Activated CD4-positive, CD25-positive, alpha-beta regulatory T cell treated with anti-CD3 and anti-CD28 coated beads, Interleukin-2, amount 50 U/mL, for 72 hours (primary cell): Measurements from ENCODE around the gene BTBD6.
A peak's percentile ranks its signal among the peaks of the same experiment; 100 is the strongest.
"Not testable (repeated sequence)": the region's sequence is repeated elsewhere in the genome, so short reads cannot be mapped to it uniquely, and the experiment has no call there.

Source experiments
- DNase-seq: peaks from one replicate; pipeline ENCODE4 v3.0.0; 2021

The BTBD6 gene

DNA sequence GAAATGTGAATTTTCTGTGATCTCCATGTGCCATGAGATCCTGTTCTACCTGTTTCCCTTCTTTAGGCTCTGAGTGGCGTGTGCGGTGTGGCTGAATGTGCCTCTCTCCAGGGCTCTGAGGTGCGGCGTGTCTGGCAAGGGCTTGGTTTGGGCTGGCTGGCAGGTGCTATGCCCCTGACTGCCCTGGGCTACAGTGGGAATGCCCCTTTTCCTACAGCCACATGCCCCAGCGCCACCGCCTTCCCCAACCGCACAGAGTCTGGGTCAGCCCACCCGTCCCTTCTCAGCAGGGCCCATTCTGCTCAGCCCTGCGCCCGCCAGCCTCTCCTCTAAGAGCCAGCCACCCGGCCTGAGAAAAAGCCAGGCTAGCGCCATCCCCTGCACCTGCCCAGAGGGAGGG, 24.7 kb downstream of the BTBD6 start:
- no peak for DNase-seq

- no peak for DNase-seq
Observed at GRCh38 chr14:105274637-105275036, 26.3 kb downstream of the BTBD6 start.

- no peak for DNase-seq
Observed at GRCh38 chr14:105275267-105275946, 27.1 kb downstream of the BTBD6 start.

DNA sequence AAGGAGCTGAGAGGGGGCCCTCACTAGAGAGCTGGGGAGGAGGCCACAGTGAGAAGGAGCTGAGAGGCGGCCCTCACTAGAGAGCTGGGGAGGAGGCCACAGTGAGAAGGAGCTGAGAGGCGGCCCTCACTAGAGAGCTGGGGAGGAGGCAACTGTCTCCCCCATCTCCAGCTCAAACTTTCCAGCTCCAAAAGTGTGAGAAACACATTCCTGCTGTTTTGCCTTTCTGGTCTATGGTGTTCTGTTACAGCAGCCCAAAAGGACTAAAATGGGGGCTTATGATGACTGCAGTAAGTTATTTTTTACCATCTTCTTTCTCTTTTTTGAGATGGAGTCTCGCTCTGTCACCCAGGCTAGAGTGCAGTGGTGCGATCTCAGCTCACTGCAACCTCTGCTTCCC, 29.1 kb downstream of the BTBD6 start:
- DNase-seq = not testable (repeated sequence)

- no peak for DNase-seq
Observed at GRCh38 chr14:105279642-105280361, 31.5 kb downstream of the BTBD6 start.

GRCh38 chr14:105280525-105280924, 32.2 kb downstream of the BTBD6 start:
- no peak for DNase-seq

GRCh38 chr14:105281371-105282097, 33.2 kb downstream of the BTBD6 start:
- DNase-seq = no peak

GRCh38 chr14:105282098-105282725, 33.9 kb downstream of the BTBD6 start:
- DNase-seq = no peak

- DNase-seq = no peak
Observed at GRCh38 chr14:105283028-105283427, 34.7 kb downstream of the BTBD6 start.

- no peak for DNase-seq
Observed at GRCh38 chr14:105283899-105284298, 35.6 kb downstream of the BTBD6 start.

GRCh38 chr14:105285174-105285573, 36.8 kb downstream of the BTBD6 start:
- DNase-seq = no peak

DNA sequence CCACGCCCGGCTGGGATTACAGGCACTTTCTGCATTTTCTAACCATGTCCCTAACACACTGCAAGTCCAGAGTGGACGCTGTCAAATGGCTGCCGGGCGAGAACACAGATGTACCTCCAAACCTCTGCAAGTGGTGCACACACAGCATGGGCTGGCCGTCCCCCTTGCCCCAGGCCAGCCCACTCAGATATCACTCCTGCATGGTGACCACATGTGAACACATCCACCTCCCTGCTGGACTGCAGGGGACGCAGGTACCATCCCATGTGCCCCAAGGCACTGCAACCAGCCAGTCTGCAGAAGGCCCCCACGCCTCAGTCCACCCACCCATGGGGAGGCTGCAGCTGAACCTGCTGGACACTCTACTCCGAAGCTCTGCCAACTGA, 38.4 kb downstream of the BTBD6 start:
- DNase-seq = no peak

- DNase-seq = no peak
Observed at GRCh38 chr14:105287249-105288102, 39.1 kb downstream of the BTBD6 start.

DNA sequence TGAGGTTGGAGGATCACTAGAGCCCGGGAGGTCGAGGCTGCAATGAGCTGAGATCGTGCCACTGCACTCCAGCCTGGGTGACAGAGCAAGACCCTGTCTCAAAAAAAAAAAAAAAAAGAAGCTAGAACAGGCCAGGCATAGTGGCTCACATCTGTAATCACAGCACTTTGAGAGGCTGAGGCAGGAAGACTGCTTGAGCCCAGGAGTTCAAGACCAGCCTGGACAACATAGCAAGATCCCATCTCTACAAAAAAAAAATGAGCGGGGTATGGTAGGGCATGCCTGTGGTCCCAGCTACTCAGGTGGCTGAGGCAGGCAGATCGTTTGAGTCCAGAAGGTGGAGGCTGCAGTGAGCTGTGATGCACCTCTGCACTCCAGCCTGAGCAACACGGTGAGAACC, 40.6 kb downstream of the BTBD6 start:
- not testable (repeated sequence) for DNase-seq

DNA sequence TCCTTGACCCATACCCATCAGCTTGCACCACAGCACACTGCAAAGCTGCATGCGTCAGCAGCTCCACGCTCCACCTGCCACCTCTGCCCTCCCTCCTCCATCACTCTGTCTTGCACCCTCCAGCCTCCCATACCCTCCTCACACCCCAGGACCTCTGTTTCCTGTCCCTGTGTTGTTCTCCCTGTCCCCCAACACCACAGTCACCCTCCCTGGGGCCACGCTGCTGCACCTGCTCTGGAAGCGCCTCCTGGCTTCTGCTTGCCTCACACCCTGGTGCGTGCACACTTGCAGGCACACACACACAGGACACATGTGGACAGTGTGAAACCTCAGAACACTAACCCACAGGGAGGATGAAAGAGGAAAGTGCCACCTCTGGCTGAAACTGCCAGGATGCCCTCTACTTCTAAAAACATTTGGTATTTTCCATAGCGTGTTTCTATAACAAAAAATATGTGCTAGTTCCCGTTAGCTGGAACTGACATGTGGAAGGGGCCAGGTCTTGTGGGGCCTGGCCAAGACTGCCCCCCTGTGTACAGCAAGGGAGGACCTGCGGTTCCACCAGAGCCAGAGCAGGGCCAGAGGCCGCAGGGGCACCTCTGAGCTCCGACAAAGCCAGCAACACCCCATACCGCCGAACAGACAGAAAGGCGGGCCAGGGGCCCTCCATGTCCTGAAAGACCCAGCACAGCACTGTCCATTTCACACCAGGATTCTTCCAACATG, 42.5 kb downstream of the BTBD6 start:
- DNase-seq = no peak

- DNase-seq = no peak
Observed at GRCh38 chr14:105292826-105293711, 44.7 kb downstream of the BTBD6 start.

- DNase-seq = peak; percentile 42
Observed at GRCh38 chr14:105294142-105294597, 45.8 kb downstream of the BTBD6 start.

GRCh38 chr14:105297311-105297710, 49.0 kb downstream of the BTBD6 start:
- DNase-seq = not testable (repeated sequence)

- DNase-seq = peak; percentile 36
Observed at GRCh38 chr14:105299654-105300541, 51.6 kb downstream of the BTBD6 start.
